ENCODE data around the gene CA9.
"Not testable (repeated sequence)": the region's sequence is repeated elsewhere in the genome, so short reads cannot be mapped to it uniquely, and the experiment has no call there.

The CA9 gene

DNA sequence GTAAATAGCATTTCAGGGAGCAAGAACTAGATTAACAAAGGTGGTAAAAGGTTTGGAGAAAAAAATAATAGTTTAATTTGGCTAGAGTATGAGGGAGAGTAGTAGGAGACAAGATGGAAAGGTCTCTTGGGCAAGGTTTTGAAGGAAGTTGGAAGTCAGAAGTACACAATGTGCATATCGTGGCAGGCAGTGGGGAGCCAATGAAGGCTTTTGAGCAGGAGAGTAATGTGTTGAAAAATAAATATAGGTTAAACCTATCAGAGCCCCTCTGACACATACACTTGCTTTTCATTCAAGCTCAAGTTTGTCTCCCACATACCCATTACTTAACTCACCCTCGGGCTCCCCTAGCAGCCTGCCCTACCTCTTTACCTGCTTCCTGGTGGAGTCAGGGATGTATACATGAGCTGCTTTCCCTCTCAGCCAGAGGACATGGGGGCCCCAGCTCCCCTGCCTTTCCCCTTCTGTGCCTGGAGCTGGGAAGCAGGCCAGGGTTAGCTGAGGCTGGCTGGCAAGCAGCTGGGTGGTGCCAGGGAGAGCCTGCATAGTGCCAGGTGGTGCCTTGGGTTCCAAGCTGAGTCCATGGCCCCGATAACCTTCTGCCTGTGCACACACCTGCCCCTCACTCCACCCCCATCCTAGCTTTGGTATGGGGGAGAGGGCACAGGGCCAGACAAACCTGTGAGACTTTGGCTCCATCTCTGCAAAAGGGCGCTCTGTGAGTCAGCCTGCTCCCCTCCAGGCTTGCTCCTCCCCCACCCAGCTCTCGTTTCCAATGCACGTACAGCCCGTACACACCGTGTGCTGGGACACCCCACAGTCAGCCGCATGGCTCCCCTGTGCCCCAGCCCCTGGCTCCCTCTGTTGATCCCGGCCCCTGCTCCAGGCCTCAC lies at the start of gene CA9:
CA9 (plus strand) TSS at position 797 of the 893 bp plus-strand sequence; CDS start at position 829, 32 bp downstream.
- no peak for DNase-seq

DNA sequence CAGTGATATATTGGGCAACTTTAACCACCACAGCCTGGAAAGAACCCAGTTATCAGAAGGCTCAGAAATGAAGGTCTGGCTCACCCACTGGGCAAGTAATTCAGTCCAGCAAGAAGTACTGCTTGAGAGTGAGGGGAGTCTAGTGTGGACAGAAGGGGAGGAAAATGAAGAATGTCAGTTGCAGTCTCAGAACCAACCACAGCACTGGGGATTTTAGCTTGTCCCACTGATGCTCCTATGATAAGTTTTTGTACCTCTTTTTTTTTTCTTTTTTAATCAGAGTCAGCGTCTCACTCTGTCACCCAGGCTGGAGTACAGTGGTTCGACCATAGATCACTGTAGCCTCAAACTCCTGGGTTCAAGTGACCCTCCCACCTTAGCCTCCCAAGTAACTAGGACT lies 46.2 kb upstream of the CA9 start:
- DNase-seq, result no peak

DNA sequence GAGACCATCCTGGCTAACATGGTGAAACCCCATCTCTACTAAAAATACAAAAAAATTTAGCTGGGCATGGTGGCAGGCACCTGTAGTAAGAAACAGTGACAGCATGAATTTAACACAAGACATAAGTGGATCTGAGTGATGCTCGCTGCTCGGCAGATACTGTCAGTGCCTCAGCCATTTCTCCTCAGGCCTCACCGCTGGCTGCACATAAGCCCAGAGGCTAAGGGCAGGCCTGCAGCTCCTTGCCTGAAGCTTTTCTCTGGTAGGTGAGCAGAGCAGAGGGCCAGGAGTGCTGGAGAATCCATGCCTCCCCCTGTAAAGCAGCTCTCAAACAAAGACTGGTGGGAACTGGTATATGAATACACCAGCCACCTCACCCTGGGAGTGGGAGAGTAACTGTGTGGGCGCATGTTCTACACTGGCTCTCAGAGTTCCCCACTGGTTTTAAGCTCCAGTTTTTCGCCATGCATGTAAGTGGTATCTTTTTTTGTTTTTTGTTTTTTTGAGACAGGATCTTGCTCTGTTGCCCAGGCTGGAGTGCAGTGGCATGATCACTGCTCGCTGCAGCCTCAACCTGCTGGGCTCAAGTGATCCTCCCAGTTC lies 45.2 kb upstream of the CA9 start:
- no peak for DNase-seq

DNA sequence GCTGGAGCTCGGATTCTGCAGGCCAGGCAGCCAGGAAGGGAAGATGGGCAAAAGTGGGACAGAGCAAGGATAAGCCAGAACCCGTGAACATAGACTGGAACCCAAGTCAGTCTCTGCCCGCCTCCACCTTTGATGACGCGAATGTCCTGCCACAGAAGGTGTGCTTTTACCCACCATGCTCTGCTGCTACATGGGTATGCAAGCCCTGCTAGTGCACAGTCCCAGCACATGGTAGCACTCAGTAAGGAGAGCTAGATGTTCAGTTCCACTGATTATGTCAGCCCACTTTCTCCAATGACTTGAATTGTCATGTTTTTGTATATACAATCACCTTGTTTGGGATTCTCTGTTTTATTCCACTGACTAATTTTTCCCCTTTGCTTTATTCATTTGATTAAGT lies 44.1 kb upstream of the CA9 start:
- no peak for DNase-seq

DNA sequence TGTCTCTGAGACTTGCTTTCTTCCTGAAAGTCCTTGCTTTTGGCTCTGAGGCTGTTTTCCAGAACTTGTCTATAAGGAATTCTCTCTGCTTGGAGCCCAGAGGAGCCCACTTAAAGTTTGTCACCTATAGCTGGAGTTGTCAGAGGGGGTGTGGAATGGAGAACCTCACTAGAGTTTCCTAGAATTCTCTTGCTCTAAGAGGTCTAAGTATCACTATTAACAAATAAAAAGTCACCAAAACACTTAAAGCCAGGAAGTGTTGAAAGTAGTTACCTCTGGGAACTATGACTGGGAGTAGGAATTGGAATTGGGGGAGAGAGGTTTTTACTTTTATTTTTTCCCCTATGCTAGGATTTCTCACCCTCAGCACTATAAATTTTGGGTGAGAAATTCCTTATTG lies 38.0 kb upstream of the CA9 start:
- no peak for DNase-seq

DNA sequence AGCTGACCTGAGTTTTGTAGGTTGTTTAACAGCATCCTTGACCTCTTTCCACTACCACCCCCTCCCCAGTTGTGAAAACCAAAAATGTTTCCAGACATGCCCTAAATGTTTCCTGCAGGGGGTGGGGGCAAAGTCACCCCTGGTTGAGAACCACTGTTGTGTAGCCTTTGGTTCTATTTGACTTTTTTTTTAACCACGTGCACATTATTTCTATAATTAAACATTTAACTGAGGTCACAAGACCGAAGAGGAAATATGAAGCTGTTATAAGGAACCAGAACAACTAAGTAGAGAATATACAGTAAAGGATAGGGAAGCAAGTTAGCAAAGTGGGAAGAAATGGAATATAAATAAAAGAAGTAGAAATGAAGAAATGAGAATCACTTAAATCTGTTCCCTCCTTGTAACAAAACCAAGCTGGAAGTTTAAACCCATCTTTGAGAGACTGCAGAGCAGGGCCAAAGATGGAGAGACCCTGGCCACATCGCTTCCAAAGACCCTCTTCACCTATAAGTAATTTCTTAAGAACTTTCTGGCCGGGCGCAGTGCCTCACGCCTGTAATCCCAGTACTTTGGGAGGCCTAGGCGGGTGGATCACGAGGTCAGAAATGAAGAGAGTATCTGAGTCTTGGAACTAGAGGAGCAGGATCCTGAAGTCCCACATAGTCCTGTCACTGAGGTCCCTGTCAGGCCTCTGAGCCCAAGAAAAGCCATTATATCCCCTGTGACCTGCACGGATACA lies 37.4 kb upstream of the CA9 start:
- no peak for DNase-seq

DNA sequence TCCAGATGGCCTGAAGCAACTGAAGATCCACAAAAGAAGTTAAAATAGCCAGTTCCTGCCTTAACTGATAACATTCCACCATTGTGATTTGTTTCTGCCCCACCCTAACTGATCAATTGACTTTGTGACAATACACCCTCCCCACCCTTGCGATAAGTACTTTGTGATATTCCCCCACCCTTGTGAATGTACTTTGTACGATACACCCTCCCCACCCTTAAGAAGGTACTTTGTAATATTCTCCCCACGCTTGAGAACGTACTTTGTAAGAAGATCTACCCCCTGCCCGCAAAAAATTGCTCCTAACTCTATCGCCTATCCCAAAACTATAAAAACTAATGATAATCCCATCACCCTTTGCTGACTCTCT lies 36.9 kb upstream of the CA9 start:
- DNase-seq, result not testable (repeated sequence)

DNA sequence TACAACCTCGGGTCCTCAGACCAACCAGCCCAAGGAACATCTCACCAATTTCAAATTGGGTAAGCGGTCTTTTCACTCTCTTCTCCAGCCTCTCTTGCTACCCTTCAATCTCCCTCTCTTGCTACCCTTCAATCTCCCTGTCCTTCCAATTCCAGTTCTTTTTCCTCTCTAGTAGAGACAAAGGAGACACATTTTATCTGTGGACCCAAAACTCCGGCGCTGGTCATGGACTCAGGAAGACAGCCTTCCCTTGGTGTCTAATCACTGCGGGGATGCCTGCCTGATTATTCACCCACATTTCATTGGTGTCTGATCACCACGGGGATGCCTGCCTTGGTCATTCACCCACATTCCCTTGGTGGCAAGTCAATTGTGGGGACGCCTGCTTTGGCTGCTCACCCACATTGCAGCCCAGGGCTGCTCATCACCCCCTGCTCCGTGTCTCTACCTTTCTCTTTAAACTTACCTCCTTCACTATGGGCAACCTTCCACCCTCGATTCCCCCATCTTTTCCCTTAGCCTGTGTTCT lies 36.2 kb upstream of the CA9 start:
- not testable (repeated sequence) for DNase-seq

DNA sequence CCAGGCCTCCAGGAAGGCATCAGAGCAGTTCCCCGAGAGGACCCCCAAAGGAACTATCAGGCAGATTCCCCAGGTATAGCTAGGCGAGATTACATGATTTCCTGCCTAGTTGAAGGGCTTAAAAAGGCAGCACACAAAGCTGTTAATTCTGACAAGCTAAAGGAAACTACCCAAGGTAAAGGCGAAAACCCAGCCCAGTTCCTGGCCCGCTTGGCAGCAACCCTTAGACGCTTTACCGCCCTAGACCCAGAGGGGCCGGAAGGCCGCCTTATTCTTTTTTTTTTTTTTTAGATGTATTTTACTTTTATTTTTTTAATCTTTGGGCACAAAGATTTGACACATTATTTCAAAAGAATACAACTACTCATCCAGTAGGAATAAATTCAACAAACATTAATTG lies 35.0 kb upstream of the CA9 start:
- DNase-seq, result not testable (repeated sequence)

DNA sequence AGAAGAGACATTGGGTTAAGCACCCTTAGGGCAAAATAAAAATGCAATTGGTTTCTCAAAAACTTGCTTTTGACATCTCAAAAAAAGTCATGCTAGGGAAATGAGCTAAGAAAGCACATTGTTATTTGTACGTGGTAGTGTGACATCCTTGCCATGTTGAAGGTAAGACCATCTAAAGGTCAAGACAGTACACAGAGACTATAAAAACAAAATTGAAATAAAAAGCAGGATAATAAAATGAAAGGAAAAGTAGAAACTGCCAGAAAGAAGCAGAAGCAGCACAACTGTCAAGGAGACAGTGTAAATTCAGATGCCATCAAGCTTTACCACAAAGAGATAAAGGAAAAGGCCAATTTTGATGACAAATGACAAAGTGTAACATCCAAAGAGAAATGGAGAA lies 34.5 kb upstream of the CA9 start:
- DNase-seq, result not testable (repeated sequence)

DNA sequence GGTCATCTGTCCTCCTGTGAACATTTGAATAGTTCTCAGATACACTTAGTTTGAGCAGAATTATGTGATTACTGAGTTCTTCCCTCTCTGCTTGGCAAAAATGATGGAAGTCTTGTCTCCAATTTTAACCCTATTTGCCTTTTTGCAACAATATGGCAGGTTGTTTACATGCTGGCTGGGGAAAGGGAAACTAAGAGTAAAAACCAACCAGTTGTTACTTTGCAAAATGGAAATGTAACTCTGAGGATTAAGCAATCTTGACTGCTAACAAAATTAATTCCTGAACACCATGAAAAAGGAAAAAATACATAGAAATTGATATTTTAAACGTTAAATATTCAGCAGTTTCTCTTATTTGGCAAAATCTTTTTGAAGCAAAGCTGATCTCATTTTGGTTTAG lies 34.1 kb upstream of the CA9 start:
- DNase-seq, result no peak

DNA sequence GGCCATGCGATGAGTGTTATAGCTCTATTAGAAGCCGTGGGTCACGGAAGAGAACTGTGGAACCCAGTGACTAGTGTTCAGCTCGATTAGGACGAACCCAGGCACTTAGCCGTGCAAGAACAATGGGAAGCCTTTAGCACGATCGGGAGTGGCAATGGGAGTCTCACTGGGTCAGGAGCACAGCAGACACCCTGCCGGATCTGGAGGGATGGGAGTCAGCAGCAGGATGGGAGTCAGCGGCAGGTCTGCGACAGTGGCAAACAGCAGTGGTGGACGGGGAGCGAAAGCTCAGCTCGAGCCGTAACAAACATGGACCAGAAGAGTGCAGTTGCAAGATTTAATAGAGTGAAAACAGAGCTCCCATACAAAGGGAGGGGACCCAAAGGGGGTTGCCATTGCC lies 33.3 kb upstream of the CA9 start:
- not testable (repeated sequence) for DNase-seq

DNA sequence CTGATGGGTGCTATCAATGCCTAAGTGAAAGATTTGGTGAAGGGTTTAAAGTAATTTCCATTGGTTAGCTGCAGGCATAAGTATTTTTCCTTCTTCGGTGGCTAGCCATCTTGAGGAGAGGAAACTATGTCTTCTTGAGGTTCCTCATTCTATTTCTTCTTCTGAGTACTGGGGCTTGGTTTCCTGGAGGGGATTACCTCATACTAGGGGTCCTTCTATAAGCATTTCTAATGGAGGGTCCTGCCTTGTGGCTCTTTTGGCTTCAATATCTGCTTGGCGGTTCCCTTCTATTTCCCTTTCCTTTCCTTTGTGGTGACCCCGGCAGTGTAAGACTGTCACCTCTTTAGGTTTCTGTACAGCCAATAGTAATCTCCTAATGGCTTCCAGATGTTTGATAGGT lies 32.2 kb upstream of the CA9 start:
- not testable (repeated sequence) for DNase-seq

DNA sequence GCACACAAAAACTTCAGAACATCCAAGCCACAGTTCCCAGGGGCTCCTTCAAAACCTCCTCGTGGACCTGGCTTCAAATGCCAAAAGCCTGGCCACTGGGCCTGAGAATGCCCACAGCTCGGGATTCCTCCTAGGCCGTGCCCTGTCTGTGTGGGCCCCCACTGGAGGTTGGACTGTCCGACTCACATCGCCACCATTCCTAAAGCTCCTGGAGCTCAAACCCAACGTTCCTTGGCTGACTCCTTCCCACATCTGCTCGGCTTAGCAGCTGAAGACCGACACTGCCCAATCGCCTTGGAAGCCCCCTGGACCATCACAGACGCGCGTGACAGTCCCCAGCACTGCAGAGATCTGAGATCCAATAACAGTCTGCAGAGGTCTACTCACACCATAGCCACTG lies 30.7 kb upstream of the CA9 start:
- no peak for DNase-seq

DNA sequence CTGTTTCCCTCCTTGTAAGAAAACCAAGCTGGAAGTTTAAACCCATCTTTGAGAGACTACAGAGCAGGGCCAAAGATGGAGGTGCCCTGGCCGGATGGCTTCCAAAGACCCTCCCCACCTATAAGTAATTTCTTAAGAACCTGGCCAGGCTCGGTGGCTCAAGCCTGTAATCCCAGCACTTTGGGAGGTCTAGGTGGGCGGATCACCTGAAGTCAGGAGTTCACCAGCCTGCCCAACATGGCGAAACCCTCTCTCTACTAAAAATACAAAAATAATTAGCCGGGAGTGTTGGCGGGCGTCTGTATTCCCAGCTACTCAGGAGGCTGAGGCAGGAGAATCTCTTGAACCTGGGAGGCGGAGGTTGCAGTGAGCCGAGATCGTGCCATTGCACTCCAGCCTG lies 28.0 kb upstream of the CA9 start:
- DNase-seq, result not testable (repeated sequence)

DNA sequence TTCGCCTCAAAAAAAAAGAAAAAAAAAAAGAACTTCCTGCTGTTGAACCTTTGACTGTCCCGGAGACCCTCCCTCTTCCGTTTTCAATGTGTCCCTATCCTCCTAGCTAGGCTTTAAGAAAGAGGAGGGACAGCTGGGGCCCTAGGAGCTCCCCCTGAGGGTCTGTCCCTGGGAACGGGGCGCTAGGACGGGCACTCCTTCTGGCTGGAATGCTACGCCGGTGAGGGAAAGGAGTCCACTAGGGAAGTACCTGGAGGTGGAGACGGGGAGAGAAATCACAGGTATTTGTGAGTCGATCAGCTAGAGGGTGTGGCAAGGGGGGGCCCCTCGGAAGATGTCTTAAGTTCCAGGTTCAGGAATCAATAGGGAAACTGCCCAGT lies 27.6 kb upstream of the CA9 start:
- DNase-seq, result no peak

DNA sequence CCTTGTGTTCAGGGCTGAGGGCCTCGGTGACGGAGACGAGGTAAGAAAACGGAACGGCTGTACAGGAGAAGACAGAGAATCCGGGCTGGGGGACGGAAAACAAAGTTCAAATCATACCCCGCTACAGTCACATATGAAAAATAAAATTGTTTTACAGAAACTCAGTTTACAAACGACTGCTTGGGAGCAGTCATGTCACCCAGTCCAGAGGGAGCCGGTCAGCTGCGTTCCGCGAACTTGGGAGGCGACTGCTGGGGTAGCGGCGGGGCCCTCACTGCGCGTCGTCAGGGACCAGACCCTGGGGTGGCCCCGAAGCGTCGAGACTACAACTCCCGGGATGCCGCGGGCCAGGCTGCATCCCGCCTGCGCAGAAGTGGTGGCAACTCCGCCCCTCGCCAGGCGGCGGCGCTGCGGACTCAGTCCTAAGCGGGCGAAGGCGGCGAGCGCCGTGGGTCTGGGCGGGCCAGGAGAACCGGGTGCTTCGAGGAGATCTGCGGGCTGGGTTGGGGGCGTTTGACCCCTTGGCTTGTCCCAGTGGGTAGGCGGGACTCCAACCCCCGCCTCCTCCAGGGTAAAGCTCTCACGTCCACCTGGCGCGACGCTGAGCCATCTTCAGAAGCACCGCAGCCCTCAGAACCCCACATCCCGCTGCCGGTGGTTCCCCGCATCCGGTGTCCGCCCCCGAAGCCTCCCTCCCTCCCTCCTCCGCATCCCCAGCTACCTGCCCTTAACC lies 27.0 kb upstream of the CA9 start:
- peak; percentile 93 for DNase-seq

DNA sequence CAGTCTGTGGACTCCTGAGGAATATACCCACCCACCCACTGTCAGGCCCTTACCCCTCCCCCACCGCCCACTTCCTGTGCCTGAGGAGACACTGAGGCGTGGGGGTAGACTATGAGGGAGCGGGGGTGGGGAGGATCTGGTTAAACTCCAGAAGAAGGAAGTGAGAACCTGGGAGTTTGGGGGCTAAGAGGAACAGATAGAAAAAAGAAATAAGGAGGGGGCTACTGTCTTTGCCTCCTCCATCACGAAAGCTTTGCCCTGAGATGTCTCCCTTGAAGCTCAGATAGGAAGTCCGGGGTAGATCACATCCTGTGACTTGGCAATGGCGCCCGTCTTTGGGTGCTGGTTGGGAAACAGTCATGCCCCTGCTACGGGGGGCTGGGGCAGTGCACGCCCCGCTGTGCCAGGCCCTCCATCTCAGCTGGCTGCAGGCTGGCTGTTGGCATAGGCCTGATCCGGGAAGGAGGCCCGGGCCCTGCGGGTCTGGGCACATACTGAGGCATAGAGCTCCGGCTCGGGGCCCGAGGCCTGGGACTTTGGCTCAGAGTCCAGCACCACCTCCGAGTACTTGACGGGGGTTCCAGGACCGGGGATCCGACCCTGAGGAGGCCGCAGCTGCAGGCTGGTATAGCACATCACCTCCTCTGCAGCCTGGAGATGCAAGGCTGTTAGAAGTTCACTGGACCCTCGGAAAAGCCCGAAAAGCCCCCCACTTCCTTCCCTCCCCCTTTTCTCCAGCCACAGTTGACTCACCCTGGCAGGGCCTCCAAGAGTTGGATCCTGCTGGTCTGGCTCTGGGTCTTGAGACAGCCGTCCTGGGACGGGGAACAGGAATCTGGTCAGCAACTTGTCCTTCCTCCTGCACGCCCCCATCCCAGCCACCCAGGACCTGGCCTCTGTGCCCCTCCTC lies 24.0 kb upstream of the CA9 start:
- DNase-seq, result peak; percentile 57

DNA sequence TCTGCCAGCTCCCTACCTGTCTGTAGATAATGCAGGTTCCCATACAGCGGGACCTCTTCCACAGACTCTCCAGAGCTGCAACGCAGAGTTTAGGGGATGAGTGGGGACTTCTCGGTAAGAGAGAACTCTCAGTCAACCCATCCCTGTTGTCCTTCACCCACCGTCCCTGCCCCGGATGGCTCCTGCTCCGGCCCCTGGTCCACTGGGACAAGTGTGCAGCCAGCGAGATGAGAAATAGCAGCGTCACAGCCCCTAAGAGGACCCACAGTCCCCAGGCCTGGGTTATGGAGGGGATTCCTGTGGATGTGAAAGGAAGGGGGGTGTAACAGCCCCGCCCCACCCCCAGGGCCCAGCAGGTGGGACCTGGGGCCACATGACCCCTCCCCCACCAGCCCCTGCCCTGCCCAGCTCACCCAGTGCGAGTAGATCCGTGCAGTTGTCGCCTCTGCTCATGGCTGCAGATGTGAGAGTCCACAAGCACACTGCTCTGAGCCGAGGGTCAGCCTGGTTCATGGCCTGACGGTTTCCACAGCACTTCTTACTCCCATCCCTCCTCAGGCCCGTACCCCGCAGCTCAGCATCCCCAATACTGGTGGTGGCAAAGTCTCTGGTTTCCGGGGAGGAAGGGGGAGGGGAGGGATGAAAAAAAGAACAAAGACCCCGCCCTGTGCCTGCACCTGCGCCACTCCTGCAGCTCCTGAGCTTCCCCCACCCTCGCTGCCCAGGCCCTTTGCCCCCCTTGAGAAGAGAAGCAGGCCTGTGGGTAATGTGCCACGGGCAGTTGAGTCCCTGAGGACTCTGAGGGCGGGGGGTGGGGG lies 23.2 kb upstream of the CA9 start, which contains the start of gene SIT1:
SIT1 (minus strand) TSS at position 591 of the 818 bp plus-strand sequence; CDS start at position 513, 78 bp downstream.
- DNase-seq, result peak; percentile 47

DNA sequence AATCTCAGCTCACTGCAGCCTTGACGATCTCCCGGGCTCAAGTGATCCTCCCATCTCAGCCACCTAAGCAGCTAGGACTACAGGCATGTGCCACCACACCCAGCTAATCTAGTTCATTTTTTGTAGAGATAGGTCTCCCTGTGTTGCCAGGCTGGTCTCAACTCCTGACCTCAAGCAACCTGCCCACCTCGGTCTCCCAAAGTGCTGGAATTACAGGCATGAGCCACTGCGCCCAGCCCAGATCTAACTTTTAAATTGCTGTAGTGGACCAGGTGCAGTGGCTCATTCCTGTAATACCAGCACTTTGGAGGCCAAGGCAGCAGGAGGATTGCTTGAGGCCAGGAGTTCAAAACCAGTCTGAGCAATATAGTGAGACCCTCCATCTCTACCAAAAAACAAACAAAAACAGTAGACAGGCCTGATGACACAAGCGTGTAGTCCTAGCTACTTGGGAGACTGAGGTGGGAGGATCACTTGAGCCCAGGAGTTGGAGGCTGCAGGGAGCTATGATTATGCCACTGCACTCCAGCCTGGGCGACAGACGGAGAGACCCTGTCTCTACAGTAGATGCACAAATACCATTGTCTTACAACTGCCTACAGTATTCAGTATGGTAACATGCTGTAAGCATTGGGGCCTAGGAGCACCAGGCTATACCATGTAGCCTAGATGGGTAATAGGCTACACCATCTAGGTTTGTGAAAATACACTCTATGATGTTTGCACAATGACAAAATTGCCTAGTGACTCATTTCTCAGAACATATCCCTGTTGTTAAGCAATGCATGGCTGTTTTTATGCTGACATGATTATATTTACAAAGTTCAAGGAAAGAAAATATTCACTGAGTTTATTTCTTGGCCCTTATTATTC lies 21.5 kb upstream of the CA9 start:
- DNase-seq, result no peak

All from activated CD4-positive, alpha-beta T cell treated with anti-CD3 and anti-CD28 coated beads, Interleukin-2, amount 50 U/mL, for 16 hours (primary cell).